Fibroblast of skin of right quadriceps (primary cell): ENCODE results near the gene PHKA2.

Experiments used
- DNase-seq: peaks from one replicate; pipeline ENCODE4 v3.0.0-alpha.2; 2013

PHKA2 gene

GRCh38 chrX:18973527-18974192, 10.3 kb downstream of the PHKA2 start:
- no peak for DNase-seq

GRCh38 chrX:18971506-18971905, 12.4 kb downstream of the PHKA2 start:
- no peak for DNase-seq

GRCh38 chrX:18970465-18970864, 13.4 kb downstream of the PHKA2 start:
- no peak for DNase-seq

GRCh38 chrX:18966624-18967023, 17.3 kb downstream of the PHKA2 start:
- no peak for DNase-seq

- peak; percentile 12 for DNase-seq
These were observed 19.0 kb downstream of the PHKA2 start for GRCh38 chrX:18964901-18965300.

GRCh38 chrX:18964026-18964425, 19.9 kb downstream of the PHKA2 start:
- DNase-seq = no peak

GRCh38 chrX:18962329-18962728, 21.6 kb downstream of the PHKA2 start:
- no peak for DNase-seq

- no peak for DNase-seq
These were observed 22.2 kb downstream of the PHKA2 start for GRCh38 chrX:18961686-18962085.

- DNase-seq = no peak
These were observed 27.4 kb downstream of the PHKA2 start for GRCh38 chrX:18956303-18957032.

GRCh38 chrX:18955676-18956075, 28.2 kb downstream of the PHKA2 start:
- DNase-seq = no peak

GRCh38 chrX:18951032-18951431, 32.9 kb downstream of the PHKA2 start:
- no peak for DNase-seq

- no peak for DNase-seq
These were observed 34.0 kb downstream of the PHKA2 start for GRCh38 chrX:18949944-18950301.

- DNase-seq = no peak
These were observed 34.5 kb downstream of the PHKA2 start for GRCh38 chrX:18949291-18949943.

- DNase-seq = no peak
These were observed 37.3 kb downstream of the PHKA2 start for GRCh38 chrX:18946611-18947010.

GRCh38 chrX:18946157-18946556, 37.8 kb downstream of the PHKA2 start:
- peak; percentile 3 for DNase-seq

- DNase-seq = no peak
These were observed 38.4 kb downstream of the PHKA2 start for GRCh38 chrX:18945483-18945882.

- no peak for DNase-seq
These were observed 39.4 kb downstream of the PHKA2 start for GRCh38 chrX:18944482-18944881.

- no peak for DNase-seq
These were observed 42.0 kb downstream of the PHKA2 start for GRCh38 chrX:18941896-18942295.

- DNase-seq = peak; percentile 19
These were observed 45.2 kb downstream of the PHKA2 start for GRCh38 chrX:18938710-18939109.

- no peak for DNase-seq
These were observed 46.7 kb downstream of the PHKA2 start for GRCh38 chrX:18937173-18937572.

- DNase-seq = no peak
These were observed 48.0 kb downstream of the PHKA2 start for GRCh38 chrX:18935893-18936292.

GRCh38 chrX:18934708-18935107, 49.2 kb downstream of the PHKA2 start:
- DNase-seq = no peak

- no peak for DNase-seq
These were observed 50.3 kb downstream of the PHKA2 start for GRCh38 chrX:18933617-18934016.

- peak; percentile 14 for DNase-seq
These were observed 51.9 kb downstream of the PHKA2 start for GRCh38 chrX:18931972-18932371.
